A549 (cell line): ENCODE data around the gene SMIM15.

ENCODE experiments used
- BHLHE40 ChIP-seq: IDR thresholded peaks from 2 replicates; pipeline ENCODE4 v1.6.1; 2012; ENCODE audit warnings: low read depth, low read length, inconsistent platforms
- JUN ChIP-seq, 2 experiments: fragments of >200 bp; sonication (Bioruptor Twin); formaldehyde crosslinking; IDR thresholded peaks; 2 replicates in 1 of 2; 3 replicates in 1 of 2; pipeline ENCODE4 v1.6.1; 2016 to 2017
- POLR2A ChIP-seq: IDR thresholded peaks from 2 replicates; pipeline ENCODE4 v1.6.1; 2012; ENCODE audit warnings: mild to moderate bottlenecking, low read length

- TF ChIP-seq POLR2A (no peak), JUN (IDR thresholded peaks at IDR 0.05) (no peak), BHLHE40 (no peak)
Measured at GRCh38 chr5:61130289-61130688, 32.0 kb downstream of the SMIM15 start.
